Adrenal gland (tissue), 5 donors: ENCODE measurements around the gene RPRD1B.

Experiments used
- POLR2A ChIP-seq, 2 donors: fragments of 450-650 bp; IDR thresholded peaks; one replicate each; pipeline ENCODE4 v1.6.1; 2017; ENCODE audit warnings: antibody characterized with exemption in 2 of 2, mild to moderate bottlenecking in 2 of 2, moderate library complexity in 1 of 2
- TF ChIP-seq, protein P1 (sequence below), 6 experiments: fragments of 450-650 bp in 4 of 6; fragments of 200-600 bp in 2 of 6; sonication (generic) in 1 of 6; IDR thresholded peaks; 1 replicate in 5 of 6; 2 replicates in 1 of 6; pipeline versions ENCODE4 v1.5.1 to v1.8.0; 2016 to 2021; ENCODE audit warnings: antibody characterized with exemption in 6 of 6, mild to moderate bottlenecking in 2 of 6, moderate library complexity in 1 of 6
- donor health status: DM: no; HTN: no; CAD: no.

DNA sequence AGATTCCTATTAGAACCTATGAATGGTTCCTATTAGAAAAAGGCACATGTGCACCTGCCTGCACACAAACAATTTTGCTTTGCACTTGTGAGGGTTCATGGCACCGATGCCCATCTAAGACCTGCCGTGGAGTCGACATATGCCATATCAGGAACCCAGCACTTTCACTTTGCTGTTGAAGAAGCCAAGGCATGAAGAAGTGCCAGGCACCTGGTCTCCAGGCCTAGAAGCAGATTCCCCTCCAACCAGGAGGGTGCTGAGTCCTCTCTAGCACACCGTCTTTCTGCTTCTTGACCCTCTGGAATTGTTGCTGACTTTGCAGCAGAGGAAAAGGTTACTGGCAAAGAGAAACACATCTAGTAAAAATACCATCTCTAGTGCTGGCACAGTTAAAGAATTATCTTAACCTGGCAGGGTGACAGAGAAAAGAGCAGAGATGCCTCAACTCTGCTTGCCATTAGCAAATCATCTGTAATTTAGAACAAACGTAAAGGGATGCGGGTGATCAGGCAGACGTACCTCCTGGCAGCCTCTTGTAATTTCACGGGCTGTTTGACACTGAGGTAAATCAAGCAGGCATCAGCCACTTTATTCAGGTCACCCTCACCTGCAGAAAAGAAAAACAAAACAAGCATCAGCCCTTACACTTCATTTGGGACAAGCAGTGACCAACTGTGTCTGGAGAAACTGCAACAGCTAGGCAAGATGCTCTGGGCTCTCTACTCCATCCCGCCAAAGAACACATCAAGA is 37.5 kb upstream of the RPRD1B start:
- TF ChIP-seq, protein P1, sequence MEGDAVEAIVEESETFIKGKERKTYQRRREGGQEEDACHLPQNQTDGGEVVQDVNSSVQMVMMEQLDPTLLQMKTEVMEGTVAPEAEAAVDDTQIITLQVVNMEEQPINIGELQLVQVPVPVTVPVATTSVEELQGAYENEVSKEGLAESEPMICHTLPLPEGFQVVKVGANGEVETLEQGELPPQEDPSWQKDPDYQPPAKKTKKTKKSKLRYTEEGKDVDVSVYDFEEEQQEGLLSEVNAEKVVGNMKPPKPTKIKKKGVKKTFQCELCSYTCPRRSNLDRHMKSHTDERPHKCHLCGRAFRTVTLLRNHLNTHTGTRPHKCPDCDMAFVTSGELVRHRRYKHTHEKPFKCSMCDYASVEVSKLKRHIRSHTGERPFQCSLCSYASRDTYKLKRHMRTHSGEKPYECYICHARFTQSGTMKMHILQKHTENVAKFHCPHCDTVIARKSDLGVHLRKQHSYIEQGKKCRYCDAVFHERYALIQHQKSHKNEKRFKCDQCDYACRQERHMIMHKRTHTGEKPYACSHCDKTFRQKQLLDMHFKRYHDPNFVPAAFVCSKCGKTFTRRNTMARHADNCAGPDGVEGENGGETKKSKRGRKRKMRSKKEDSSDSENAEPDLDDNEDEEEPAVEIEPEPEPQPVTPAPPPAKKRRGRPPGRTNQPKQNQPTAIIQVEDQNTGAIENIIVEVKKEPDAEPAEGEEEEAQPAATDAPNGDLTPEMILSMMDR (IDR thresholded peaks at IDR 0.05), result no peak
- TF ChIP-seq POLR2A (IDR thresholded peaks at IDR 0.05), result no peak
